ENCODE data around the gene RECQL5.

DNA sequence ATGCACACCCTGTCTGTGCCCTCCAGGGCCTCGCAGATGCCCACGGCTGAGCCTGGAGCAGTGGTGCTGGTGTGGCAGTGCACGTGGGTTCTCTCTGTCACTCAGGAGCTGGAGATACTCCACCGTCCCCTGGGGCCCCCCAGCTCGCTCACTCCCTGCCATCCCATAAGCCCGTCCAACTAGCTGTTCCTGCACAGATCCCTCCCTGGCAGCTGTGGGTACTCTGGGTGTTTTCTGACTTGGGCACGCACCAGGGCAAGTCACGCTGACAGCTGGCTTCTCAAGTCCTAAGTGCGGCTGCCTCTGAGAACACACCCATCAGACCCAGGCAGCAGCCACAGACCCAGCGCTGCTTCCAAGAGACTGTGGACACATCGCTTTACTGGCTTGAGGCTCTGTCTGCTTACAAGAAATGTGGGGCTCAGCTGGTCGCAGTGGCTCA is 28.9 kb upstream of the RECQL5 start:
- TF ChIP-seq, protein P1, sequence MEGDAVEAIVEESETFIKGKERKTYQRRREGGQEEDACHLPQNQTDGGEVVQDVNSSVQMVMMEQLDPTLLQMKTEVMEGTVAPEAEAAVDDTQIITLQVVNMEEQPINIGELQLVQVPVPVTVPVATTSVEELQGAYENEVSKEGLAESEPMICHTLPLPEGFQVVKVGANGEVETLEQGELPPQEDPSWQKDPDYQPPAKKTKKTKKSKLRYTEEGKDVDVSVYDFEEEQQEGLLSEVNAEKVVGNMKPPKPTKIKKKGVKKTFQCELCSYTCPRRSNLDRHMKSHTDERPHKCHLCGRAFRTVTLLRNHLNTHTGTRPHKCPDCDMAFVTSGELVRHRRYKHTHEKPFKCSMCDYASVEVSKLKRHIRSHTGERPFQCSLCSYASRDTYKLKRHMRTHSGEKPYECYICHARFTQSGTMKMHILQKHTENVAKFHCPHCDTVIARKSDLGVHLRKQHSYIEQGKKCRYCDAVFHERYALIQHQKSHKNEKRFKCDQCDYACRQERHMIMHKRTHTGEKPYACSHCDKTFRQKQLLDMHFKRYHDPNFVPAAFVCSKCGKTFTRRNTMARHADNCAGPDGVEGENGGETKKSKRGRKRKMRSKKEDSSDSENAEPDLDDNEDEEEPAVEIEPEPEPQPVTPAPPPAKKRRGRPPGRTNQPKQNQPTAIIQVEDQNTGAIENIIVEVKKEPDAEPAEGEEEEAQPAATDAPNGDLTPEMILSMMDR (IDR thresholded peaks at IDR 0.05), result no peak
- no peak for TF ChIP-seq EZH2 (IDR thresholded peaks at IDR 0.05; ENCODE audit: borderline replicate concordance, insufficient read depth, low read depth, low read length, poor library complexity, severe bottlenecking)
